GM21576 (cell line): ENCODE measurements around the gene CTBP1.
"Not testable (repeated sequence)": the region's sequence is repeated elsewhere in the genome, so short reads cannot be mapped to it uniquely, and the experiment has no call there.

ENCODE experiments used
- ATAC-seq: cut with Tn5 transposase; IDR thresholded peaks from one replicate; pipeline ENCODE4 v1.9.1; 2021; ENCODE audit warnings: mild to moderate bottlenecking, moderate library complexity; ENCODE audit not compliant: unreplicated experiment

The CTBP1 gene

DNA sequence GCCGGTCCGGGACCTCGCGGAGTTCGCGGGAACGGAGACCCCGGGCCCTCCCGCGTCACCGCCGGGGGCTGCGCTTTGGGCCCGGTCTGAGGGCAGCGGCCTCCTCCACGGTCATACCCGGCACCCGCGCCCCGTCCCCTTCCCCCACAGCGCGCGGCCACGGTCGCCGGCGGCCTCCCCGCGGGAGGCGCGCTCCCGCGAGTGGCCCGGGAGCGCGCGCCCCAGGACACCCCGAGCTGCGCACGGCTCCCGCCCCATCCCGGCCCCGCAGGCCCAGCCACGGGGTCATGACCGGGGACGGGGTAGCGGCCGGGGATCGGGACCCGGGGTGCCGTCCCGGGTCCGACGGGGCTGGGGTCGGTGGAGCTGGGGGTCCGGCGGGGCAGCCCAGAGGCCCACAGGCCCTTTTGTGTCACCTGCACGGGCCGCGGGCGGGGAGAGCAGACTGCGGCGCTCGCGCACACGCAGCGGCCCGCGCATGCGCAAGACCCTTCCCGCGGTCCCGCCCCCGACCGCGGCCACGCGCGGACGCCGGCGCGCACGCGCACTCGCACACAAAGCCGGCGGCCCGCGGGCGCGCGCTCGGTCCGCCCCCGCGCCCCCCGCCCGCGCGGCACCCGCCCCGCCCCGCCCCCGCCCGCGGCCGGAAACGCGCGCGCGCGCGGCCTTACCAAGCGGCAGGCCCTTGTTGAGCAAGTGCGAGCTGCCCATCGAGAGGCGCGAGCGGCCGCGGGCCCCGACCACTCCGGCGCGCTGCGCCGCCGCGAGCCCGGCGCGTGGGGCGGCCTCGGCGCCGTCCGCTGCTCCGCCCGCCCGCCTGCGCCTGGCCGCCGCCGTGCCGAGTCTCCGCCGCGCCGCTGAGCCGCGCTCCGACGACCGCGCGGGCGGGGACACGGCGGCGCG is at the start of gene CTBP1:
Gene CTBP1, minus strand, starts transcription at position 886 of the 903 bp plus-strand sequence. CDS start 7,799 bp downstream, outside the sequence.
- ATAC-seq, result peak; percentile 36

GRCh38 chr4:1298461-1298860 is 49.5 kb upstream of the CTBP1 start:
- no peak for ATAC-seq

GRCh38 chr4:1297456-1298325 is 48.8 kb upstream of the CTBP1 start:
- no peak for ATAC-seq

DNA sequence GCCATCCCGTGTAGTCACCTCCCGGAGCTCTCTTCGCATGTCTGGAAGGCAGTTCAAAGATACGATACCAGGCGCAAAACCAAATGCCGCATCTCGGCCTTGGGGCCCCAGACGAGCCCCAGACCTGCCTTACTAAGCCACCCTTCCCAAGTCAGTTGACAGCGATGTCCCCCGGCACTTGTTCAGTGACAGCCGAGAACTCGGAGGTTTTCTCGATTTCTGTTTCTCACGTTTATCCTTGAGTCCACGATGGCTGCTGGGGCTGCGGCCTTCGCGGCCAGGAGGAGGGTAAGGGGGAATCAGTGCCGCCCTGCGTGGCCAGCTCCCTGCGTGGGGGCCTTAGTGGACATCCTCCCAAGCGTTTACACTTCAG is 48.1 kb upstream of the CTBP1 start:
- ATAC-seq, result no peak

GRCh38 chr4:1296324-1297022 is 47.5 kb upstream of the CTBP1 start:
- no peak for ATAC-seq

DNA sequence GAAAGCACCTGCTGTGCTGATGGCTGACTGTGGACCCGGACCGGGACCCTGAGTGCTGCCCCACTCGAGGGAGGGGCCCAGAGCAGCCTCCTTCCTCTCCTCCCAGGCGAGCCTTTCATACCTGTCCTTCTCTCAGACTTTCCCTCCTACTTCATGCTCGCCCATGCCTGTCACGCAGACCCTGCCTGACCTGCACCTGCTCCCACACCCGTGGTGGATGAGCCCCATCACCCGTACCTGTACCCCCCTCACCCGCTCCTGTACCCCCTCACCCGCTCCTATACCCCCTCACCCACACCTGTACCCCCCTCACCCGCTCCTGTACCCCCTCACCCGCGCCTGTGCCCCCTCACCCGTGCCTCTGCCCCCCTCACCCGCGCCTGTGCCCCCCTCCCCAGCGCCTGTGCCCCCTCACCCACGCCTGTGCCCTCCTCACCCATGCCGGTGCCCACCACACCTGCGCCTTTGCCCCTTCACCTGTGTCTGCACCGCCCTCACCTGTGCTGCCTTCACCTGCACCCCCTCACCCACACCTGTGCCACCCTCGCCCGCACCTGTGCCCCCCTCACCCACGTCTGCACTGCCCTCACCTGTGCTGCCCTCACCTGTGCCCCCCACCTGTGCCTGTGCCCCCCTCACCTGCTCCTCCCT is 46.6 kb upstream of the CTBP1 start:
- no peak for ATAC-seq

DNA sequence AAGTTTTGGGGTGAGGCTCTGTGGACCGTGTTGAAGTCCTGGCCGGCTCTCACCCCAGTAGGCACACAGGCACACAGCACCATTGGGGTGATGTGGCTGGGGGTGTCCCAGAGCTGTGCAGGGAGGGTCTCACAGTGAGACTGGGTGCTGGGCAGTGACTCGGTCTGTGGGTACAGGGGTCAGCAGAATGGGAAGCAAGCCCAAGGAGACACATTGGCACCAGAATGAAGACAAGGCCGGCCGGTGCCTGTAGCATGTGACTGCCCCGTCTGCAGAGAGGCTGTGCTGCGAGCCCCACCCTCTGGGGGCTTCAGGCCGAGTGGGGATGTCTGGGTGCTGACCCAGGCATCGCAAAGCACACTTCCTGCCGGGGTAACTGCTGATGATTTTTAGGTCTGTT is 46.0 kb upstream of the CTBP1 start:
- ATAC-seq, result no peak

- no peak for ATAC-seq
Observed at GRCh38 chr4:1294424-1294823, 45.5 kb upstream of the CTBP1 start.

DNA sequence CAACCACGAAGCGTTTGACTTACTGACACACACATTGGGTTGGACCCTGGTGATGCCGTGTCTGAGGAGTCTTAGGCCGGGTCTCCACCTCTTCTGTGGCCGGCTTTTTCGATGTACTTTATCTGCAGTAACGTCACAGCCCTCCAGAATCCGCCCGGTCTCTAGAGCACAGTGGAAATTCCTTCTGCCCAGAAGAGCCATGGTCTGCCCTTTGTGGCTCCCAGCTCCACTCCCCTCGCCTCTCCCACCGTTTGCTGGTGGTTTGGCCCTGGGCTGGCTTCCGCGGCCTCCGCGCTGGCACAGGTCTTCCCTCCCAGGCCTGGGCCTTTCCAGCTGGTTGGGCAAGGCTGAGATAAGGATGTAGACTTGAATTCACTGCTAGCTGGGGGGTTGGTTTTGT is 45.1 kb upstream of the CTBP1 start:
- ATAC-seq, result no peak

DNA sequence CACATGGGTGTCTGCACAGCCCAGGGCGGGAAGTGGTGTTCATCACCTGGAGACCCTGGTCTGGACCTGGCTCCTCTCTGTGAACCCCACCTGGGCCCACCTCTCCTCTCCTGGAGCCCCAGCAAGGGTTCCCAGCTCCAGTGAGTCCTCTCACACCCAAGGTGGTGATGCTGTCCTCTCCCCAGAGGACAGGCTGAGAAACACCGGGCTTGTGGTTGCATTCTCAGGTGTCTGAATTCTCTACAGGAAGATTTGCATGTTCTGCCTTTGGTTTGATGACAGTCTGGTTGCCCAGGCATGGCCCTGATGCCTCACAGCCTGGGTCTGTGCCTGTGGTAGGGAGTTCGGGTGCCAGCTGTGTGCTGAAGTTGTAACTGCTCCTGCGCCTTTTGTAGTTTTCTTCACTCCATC is 44.6 kb upstream of the CTBP1 start:
- ATAC-seq, result no peak

- not testable (repeated sequence) for ATAC-seq
Observed at GRCh38 chr4:1292703-1293011, 43.7 kb upstream of the CTBP1 start.

GRCh38 chr4:1291996-1292702 is 43.2 kb upstream of the CTBP1 start:
- no peak for ATAC-seq

GRCh38 chr4:1291091-1291490 is 42.2 kb upstream of the CTBP1 start:
- ATAC-seq, result no peak

DNA sequence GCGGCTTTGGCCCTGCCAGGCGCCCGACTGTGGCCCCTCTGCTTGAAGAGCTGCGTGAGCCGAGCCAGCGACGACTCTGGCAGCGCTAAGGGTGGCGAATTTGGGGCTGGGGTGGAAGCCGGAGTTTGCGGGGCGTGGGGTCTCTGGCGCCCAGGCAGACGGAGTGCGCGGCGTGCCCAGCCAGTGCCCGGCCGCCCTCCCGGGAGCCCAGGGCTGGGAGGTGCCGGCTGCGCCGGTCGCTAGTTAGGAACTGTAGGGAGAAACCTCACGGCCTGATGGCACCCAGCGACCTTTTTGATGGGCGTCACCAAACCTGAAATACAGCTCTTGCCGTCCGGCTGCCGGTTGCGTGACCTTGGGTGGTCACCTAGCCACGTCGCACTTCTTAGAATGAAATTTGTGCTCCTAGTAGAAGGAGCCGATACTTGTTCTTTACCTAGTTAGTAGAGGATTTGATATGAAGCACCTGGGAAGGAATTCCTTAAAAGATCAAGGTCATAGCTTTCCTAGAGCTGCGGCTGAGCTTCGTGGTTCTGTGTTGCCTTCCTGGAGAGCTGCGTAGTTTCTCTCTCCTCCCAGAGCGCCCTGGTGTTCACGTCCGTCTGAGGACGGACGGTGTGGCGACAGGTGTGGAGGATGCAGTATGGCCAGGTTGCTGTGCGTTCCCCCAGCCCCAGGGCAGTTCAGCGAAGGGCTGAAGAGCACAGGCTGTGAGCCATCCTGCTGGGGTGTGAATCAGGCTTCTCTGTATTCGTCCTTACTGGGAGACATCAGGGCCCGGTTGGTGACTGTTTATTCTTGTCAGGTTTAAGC is 41.4 kb upstream of the CTBP1 start:
- ATAC-seq, result peak; percentile 3

- ATAC-seq, result peak; percentile 94
Observed at GRCh38 chr4:1289207-1290164, 40.6 kb upstream of the CTBP1 start, which contains the start of gene MAEA. MAEA (plus strand) TSS chr4:1289891; CDS start chr4:1289914, 23 bp downstream.

GRCh38 chr4:1288786-1289185 is 39.9 kb upstream of the CTBP1 start:
- no peak for ATAC-seq

- no peak for ATAC-seq
Observed at GRCh38 chr4:1285790-1286553, 37.0 kb upstream of the CTBP1 start.
